HK-2 (cell line): ENCODE results near the gene GSTM3.
"Not testable (repeated sequence)": the region's sequence is repeated elsewhere in the genome, so short reads cannot be mapped to it uniquely, and the experiment has no call there.

Experiments used
- DNase-seq: peaks from one replicate; pipeline ENCODE4 v3.0.0-alpha.2; 2018; ENCODE audit not compliant: unreplicated experiment

Gene GSTM3

GRCh38 chr1:109697861-109698260 is 43.0 kb downstream of the GSTM3 start:
- DNase-seq: not testable (repeated sequence)

DNA sequence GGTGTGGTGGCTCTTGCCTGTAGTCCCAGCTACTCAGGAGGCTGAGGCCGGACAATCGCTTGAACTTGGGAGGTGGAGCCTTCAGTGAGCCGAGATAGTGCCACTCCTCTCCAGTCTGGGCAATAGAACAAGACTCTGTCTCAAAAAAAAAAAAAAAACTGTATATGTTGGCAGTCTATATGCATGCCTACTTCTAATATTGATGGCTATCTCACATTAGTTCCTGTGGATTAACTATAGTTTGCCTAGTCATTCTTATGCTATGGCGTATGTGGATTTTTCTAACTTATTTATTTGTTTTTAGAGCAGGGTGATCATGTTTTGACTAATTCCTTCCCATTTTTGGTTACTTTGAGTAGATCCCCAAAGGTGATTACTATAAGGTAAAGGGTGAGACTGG is 43.8 kb downstream of the GSTM3 start:
- no peak for DNase-seq

GRCh38 chr1:109695138-109695537 is 45.7 kb downstream of the GSTM3 start:
- DNase-seq: not testable (repeated sequence)

- not testable (repeated sequence) for DNase-seq
These were observed 46.4 kb downstream of the GSTM3 start for GRCh38 chr1:109694400-109694799.

- no peak for DNase-seq
These were observed 49.1 kb downstream of the GSTM3 start for GRCh38 chr1:109691759-109692158.

DNA sequence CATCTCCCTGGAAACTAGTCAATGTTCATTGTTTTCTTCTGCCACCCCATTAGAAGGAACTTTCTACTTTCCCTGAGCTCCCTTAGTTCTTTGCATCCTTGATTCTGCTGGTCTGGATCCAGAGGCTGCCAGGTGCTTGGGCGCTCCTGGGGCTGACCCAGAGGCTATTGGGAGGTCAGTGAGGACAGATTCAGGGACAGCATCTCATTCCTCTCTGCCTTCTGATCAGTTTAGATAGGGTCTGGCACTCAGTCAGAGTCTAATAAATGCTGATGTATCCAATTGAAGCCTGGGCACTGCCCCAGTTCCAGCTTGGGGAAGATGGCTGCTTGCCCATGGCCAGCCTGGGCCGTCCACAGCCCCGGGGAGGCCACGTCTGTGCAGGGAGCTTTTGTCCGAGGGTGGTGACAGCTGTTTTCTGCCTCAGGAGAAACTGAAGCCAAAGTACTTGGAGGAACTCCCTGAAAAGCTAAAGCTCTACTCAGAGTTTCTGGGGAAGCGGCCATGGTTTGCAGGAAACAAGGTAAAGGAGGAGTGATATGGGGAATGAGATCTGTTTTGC is 50.9 kb downstream of the GSTM3 start:
- DNase-seq: no peak

GRCh38 chr1:109687641-109688499 is 53.0 kb downstream of the GSTM3 start, which contains the start of gene GSTM1:
Gene GSTM1 (plus strand): TSS chr1:109687817. CDS start chr1:109687874, 57 bp downstream.
- no peak for DNase-seq

DNA sequence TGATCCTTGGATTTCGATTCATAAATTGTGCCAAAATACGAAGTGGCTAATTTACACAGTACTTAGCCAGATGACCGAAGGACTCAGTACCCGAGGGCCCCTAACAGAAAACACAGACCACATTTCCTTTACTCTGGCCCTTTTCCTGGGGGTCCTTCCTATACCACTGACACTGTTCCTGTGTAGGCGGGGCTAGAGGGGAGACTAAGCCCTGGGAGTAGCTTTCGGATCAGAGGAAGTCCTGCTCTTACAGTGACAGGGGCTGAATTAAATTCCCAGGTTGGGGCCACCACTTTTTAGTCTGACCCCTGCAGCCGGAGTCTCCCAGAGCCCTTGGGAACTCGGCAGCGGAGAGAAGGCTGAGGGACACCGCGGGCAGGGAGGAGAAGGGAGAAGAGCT is 53.7 kb downstream of the GSTM3 start:
- DNase-seq: not testable (repeated sequence)

DNA sequence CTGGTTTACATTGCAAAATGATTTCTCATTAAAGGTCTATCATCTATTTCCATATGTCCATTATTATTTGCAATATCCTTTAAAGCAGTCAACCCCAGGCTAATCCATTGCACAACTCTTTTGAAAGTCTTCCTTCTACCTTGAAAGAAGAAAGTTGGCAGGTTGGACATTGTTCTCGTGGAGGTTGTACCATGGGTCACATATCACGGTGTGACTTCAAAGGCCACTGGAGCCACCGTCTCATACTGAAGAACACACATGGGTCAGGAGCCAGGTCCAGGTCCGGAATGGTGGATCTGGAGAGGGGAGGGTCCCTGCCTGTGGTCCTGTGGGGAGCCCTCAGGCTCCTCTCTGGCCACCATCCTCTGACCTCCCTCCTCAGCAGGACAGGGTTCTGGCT is 54.9 kb downstream of the GSTM3 start:
- DNase-seq: not testable (repeated sequence)

- DNase-seq: not testable (repeated sequence)
These were observed 55.4 kb downstream of the GSTM3 start for GRCh38 chr1:109685399-109685798.

GRCh38 chr1:109684777-109685176 is 56.1 kb downstream of the GSTM3 start:
- not testable (repeated sequence) for DNase-seq
